ENCODE data around the gene BNC2.
"Not testable (repeated sequence)": the region's sequence is repeated elsewhere in the genome, so short reads cannot be mapped to it uniquely, and the experiment has no call there.

The BNC2 gene

GRCh38 chr9:16544842-16545241 is 325.6 kb downstream of the BNC2 start:
- Histone ChIP-seq H3K27ac (ENCODE audit: low read depth, low read length, severe bottlenecking) (no peak overlapping the region), H3K9me3 (ENCODE audit: control insufficient read depth, low read length) (no peaks in the 10 kb centered on the region), H3K36me3 (ENCODE audit: control insufficient read depth, insufficient read depth, low read length) (no peaks in the 10 kb centered on the region), H3K4me3 (ENCODE audit: extremely low read depth, insufficient read depth, low read length, poor library complexity, severe bottlenecking) (no peak overlapping the region), H3K4me1 (ENCODE audit: control insufficient read depth, insufficient read depth, low read length, poor library complexity, severe bottlenecking) (peaks cover 8% of the 10 kb centered on the region)
- WGBS, 2 experiments (ENCODE audit: insufficient coverage in 2 of 2): no CpG with 5 or more reads among the region's 1 CpG

GRCh38 chr9:16543686-16544085 is 326.8 kb downstream of the BNC2 start:
- 100% methylated on average over 1 of the region's 3 CpGs; no CpG with 5 or more reads in 1 of the 2 experiments for WGBS, 2 experiments (ENCODE audit: insufficient coverage in 2 of 2)
- no peak overlapping the region for H3K4me3 ChIP-seq (ENCODE audit: extremely low read depth, insufficient read depth, low read length, poor library complexity, severe bottlenecking)
- H3K36me3 ChIP-seq (ENCODE audit: control insufficient read depth, insufficient read depth, low read length): no peaks in the 10 kb centered on the region
- H3K27ac ChIP-seq (ENCODE audit: low read depth, low read length, severe bottlenecking): no peak overlapping the region
- peaks cover 8% of the 10 kb centered on the region for H3K4me1 ChIP-seq (ENCODE audit: control insufficient read depth, insufficient read depth, low read length, poor library complexity, severe bottlenecking)
- no peaks in the 10 kb centered on the region for H3K9me3 ChIP-seq (ENCODE audit: control insufficient read depth, low read length)

GRCh38 chr9:16543225-16543624 is 327.2 kb downstream of the BNC2 start:
- peaks cover 8% of the 10 kb centered on the region for H3K4me1 ChIP-seq (ENCODE audit: control insufficient read depth, insufficient read depth, low read length, poor library complexity, severe bottlenecking)
- H3K36me3 ChIP-seq (ENCODE audit: control insufficient read depth, insufficient read depth, low read length): no peaks in the 10 kb centered on the region
- no peaks in the 10 kb centered on the region for H3K9me3 ChIP-seq (ENCODE audit: control insufficient read depth, low read length)
- no peak overlapping the region for H3K27ac ChIP-seq (ENCODE audit: low read depth, low read length, severe bottlenecking)
- WGBS, 2 experiments (ENCODE audit: insufficient coverage in 2 of 2): 78 to 100% methylated on average over 1 to 2 of the region's 3 CpGs
- no peak overlapping the region for H3K4me3 ChIP-seq (ENCODE audit: extremely low read depth, insufficient read depth, low read length, poor library complexity, severe bottlenecking)

- 100% methylated on average over 1 of the region's 1 CpG for WGBS, 2 experiments (ENCODE audit: insufficient coverage in 2 of 2)
- Histone ChIP-seq H3K27ac (ENCODE audit: low read depth, low read length, severe bottlenecking) (no peak overlapping the region), H3K36me3 (ENCODE audit: control insufficient read depth, insufficient read depth, low read length) (no peaks in the 10 kb centered on the region), H3K4me1 (ENCODE audit: control insufficient read depth, insufficient read depth, low read length, poor library complexity, severe bottlenecking) (peaks cover 8% of the 10 kb centered on the region), H3K9me3 (ENCODE audit: control insufficient read depth, low read length) (no peaks in the 10 kb centered on the region), H3K4me3 (ENCODE audit: extremely low read depth, insufficient read depth, low read length, poor library complexity, severe bottlenecking) (no peak overlapping the region)
Observed at GRCh38 chr9:16542290-16542689, 328.2 kb downstream of the BNC2 start.

- Histone ChIP-seq H3K4me1 (ENCODE audit: control insufficient read depth, insufficient read depth, low read length, poor library complexity, severe bottlenecking) (peaks cover 8% of the 10 kb centered on the region), H3K27ac (ENCODE audit: low read depth, low read length, severe bottlenecking) (no peak overlapping the region), H3K36me3 (ENCODE audit: control insufficient read depth, insufficient read depth, low read length) (no peaks in the 10 kb centered on the region), H3K9me3 (ENCODE audit: control insufficient read depth, low read length) (no peaks in the 10 kb centered on the region), H3K4me3 (ENCODE audit: extremely low read depth, insufficient read depth, low read length, poor library complexity, severe bottlenecking) (no peak overlapping the region)
- whole genome bisulfite sequencing, 2 experiments (ENCODE audit: insufficient coverage in 2 of 2): 70 to 86% methylated on average over 2 to 6 of the region's 7 CpGs
Observed at GRCh38 chr9:16540743-16541613, 329.5 kb downstream of the BNC2 start.

- H3K36me3 ChIP-seq (ENCODE audit: control insufficient read depth, insufficient read depth, low read length); H3K4me1 ChIP-seq (ENCODE audit: control insufficient read depth, insufficient read depth, low read length, poor library complexity, severe bottlenecking); H3K9me3 ChIP-seq (ENCODE audit: control insufficient read depth, low read length); H3K4me3 ChIP-seq (ENCODE audit: extremely low read depth, insufficient read depth, low read length, poor library complexity, severe bottlenecking); H3K27ac ChIP-seq (ENCODE audit: low read depth, low read length, severe bottlenecking): not testable (repeated sequence)
- WGBS, 2 experiments (ENCODE audit: insufficient coverage in 2 of 2): no CpG with 5 or more reads among the region's 1 CpG
Observed at GRCh38 chr9:16539626-16540025, 330.8 kb downstream of the BNC2 start.

- H3K36me3 ChIP-seq (ENCODE audit: control insufficient read depth, insufficient read depth, low read length): no peaks in the 10 kb centered on the region
- WGBS, 2 experiments (ENCODE audit: insufficient coverage in 2 of 2): 100% methylated on average over 1 of the region's 1 CpG; no CpG with 5 or more reads in 1 of the 2 experiments
- no peaks in the 10 kb centered on the region for H3K9me3 ChIP-seq (ENCODE audit: control insufficient read depth, low read length)
- no peak overlapping the region for H3K27ac ChIP-seq (ENCODE audit: low read depth, low read length, severe bottlenecking)
- no peaks in the 10 kb centered on the region for H3K4me1 ChIP-seq (ENCODE audit: control insufficient read depth, insufficient read depth, low read length, poor library complexity, severe bottlenecking)
- H3K4me3 ChIP-seq (ENCODE audit: extremely low read depth, insufficient read depth, low read length, poor library complexity, severe bottlenecking): no peak overlapping the region
Observed at GRCh38 chr9:16535555-16535954, 334.9 kb downstream of the BNC2 start.

- H3K9me3 ChIP-seq (ENCODE audit: control insufficient read depth, low read length): no peaks in the 10 kb centered on the region
- H3K27ac ChIP-seq (ENCODE audit: low read depth, low read length, severe bottlenecking): no peak overlapping the region
- no CpG with 5 or more reads among the region's 2 CpGs for WGBS, 2 experiments (ENCODE audit: insufficient coverage in 2 of 2)
- no peak overlapping the region for H3K4me3 ChIP-seq (ENCODE audit: extremely low read depth, insufficient read depth, low read length, poor library complexity, severe bottlenecking)
- no peaks in the 10 kb centered on the region for H3K4me1 ChIP-seq (ENCODE audit: control insufficient read depth, insufficient read depth, low read length, poor library complexity, severe bottlenecking)
- no peaks in the 10 kb centered on the region for H3K36me3 ChIP-seq (ENCODE audit: control insufficient read depth, insufficient read depth, low read length)
Observed at GRCh38 chr9:16532681-16533450, 337.6 kb downstream of the BNC2 start.

- Histone ChIP-seq H3K9me3 (ENCODE audit: control insufficient read depth, low read length) (no peaks in the 10 kb centered on the region), H3K4me3 (ENCODE audit: extremely low read depth, insufficient read depth, low read length, poor library complexity, severe bottlenecking) (no peak overlapping the region), H3K36me3 (ENCODE audit: control insufficient read depth, insufficient read depth, low read length) (no peaks in the 10 kb centered on the region), H3K4me1 (ENCODE audit: control insufficient read depth, insufficient read depth, low read length, poor library complexity, severe bottlenecking) (no peaks in the 10 kb centered on the region), H3K27ac (ENCODE audit: low read depth, low read length, severe bottlenecking) (no peak overlapping the region)
- WGBS, 2 experiments (ENCODE audit: insufficient coverage in 2 of 2): no CpG with 5 or more reads among the region's 3 CpGs
Observed at GRCh38 chr9:16532272-16532671, 338.2 kb downstream of the BNC2 start.

- Histone ChIP-seq H3K27ac (ENCODE audit: low read depth, low read length, severe bottlenecking) (no peak overlapping the region), H3K9me3 (ENCODE audit: control insufficient read depth, low read length) (no peaks in the 10 kb centered on the region), H3K4me3 (ENCODE audit: extremely low read depth, insufficient read depth, low read length, poor library complexity, severe bottlenecking) (no peak overlapping the region), H3K36me3 (ENCODE audit: control insufficient read depth, insufficient read depth, low read length) (no peaks in the 10 kb centered on the region), H3K4me1 (ENCODE audit: control insufficient read depth, insufficient read depth, low read length, poor library complexity, severe bottlenecking) (peaks cover 9% of the 10 kb centered on the region)
- WGBS, 2 experiments (ENCODE audit: insufficient coverage in 2 of 2): 86% methylated on average over 4 to 6 of the region's 13 CpGs
Observed at GRCh38 chr9:16530669-16531642, 339.5 kb downstream of the BNC2 start.

All from mesodermal cell (in vitro differentiated cells).